Peyer's patch (tissue), 4 donors: Measurements from ENCODE around the gene PASK. TPM values are rescaled to one million over a fixed set of nuclear protein-coding genes. Genes with fewer than 3 reads are reported as not detected.

Experiments
- DNase-seq, 3 donors: peaks; one replicate each; pipeline ENCODE4 v3.0.0-alpha.2; 2017 to 2019
- H3K27ac ChIP-seq, 4 donors: fragments of 200-600 bp; sonication (generic); one replicate each; pipeline ENCODE4 v1.5.1; 2016 to 2019
- H3K27me3 ChIP-seq, 2 donors: fragments of 200-600 bp; sonication (generic); one replicate each; pipeline ENCODE4 v1.5.1; 2019
- H3K36me3 ChIP-seq, 3 donors: fragments of 200-600 bp; sonication (generic); one replicate each; pipeline ENCODE4 v1.5.1; 2016 to 2019
- H3K4me1 ChIP-seq, 4 donors: fragments of 200-600 bp; sonication (generic); one replicate each; pipeline ENCODE4 v1.5.1; 2016 to 2019
- H3K4me3 ChIP-seq, 4 donors: fragments of 200-600 bp; sonication (generic); 1 replicate in 3 of 4; 2 replicates in 1 of 4; pipeline ENCODE4 v1.5.1; 2016 to 2019; ENCODE audit warnings: mild to moderate bottlenecking in 1 of 4
- H3K9me3 ChIP-seq, 4 donors: fragments of 200-600 bp; sonication (generic); one replicate each; pipeline ENCODE4 v1.5.1; 2016 to 2019; ENCODE audit warnings: mild to moderate bottlenecking in 1 of 4
- CTCF ChIP-seq, 6 experiments: fragments of 450-650 bp in 4 of 6; fragments of 200-600 bp in 2 of 6; sonication (generic) in 1 of 6; IDR thresholded peaks; one replicate each; pipeline ENCODE4 v1.5.1; 2017 to 2019; ENCODE audit warnings: antibody characterized with exemption in 6 of 6, mild to moderate bottlenecking in 3 of 6, moderate library complexity in 1 of 6
- POLR2A ChIP-seq, 2 donors: fragments of 450-650 bp; IDR thresholded peaks; one replicate each; pipeline ENCODE4 v1.5.1; 2017; ENCODE audit warnings: antibody characterized with exemption in 2 of 2, mild to moderate bottlenecking in 2 of 2, moderate library complexity in 2 of 2
- total RNA-seq, 4 donors: library from RNA; depleted of rRNA; stranded (reverse); fragments of >200 nt; gene quantifications; one replicate each; pipeline ENCODE4 v1.1.0, GENCODE V29; 2016

PASK gene
- total RNA-seq, 4 donors from 2014 or later: 12.1 to 790 (median 26.7) TPM

- Histone ChIP-seq H3K4me3 (no peak overlapping the region), H3K4me1 (no peaks in the 10 kb centered on the region), H3K9me3 (no peaks in the 10 kb centered on the region), H3K27ac (no peak overlapping the region), H3K27me3 (no peaks in the 10 kb centered on the region), H3K36me3 (peaks cover 0 to 29% (median 0%) of the 10 kb centered on the region in 3 donors)
- TF ChIP-seq POLR2A (IDR thresholded peaks at IDR 0.05): no peak
- DNase-seq: no peak
Measured at GRCh38 chr2:241184901-241185300, 35.6 kb upstream of the PASK start.

GRCh38 chr2:241183221-241183620 is 33.9 kb upstream of the PASK start:
- no peaks in the 10 kb centered on the region for H3K4me1 ChIP-seq
- TF ChIP-seq CTCF (IDR thresholded peaks at IDR 0.05): no peak
- no peak for TF ChIP-seq POLR2A (IDR thresholded peaks at IDR 0.05)
- H3K27me3 ChIP-seq: no peaks in the 10 kb centered on the region
- DNase-seq: no peak
- H3K4me3 ChIP-seq: no peak overlapping the region
- H3K9me3 ChIP-seq: no peaks in the 10 kb centered on the region
- peaks cover 0 to 40% (median 0%) of the 10 kb centered on the region in 3 donors for H3K36me3 ChIP-seq
- H3K27ac ChIP-seq: no peak overlapping the region

GRCh38 chr2:241182531-241183133 is 33.4 kb upstream of the PASK start:
- no peaks in the 10 kb centered on the region for H3K9me3 ChIP-seq
- H3K4me3 ChIP-seq: no peak overlapping the region
- H3K27ac ChIP-seq: no peak overlapping the region
- H3K4me1 ChIP-seq: no peaks in the 10 kb centered on the region
- H3K36me3 ChIP-seq: peaks cover 0 to 45% (median 0%) of the 10 kb centered on the region in 3 donors
- H3K27me3 ChIP-seq: no peaks in the 10 kb centered on the region
- DNase-seq: no peak
- no peak for TF ChIP-seq CTCF (IDR thresholded peaks at IDR 0.05)
- TF ChIP-seq POLR2A (IDR thresholded peaks at IDR 0.05): no peak

GRCh38 chr2:241182126-241182525 is 32.9 kb upstream of the PASK start:
- TF ChIP-seq POLR2A (IDR thresholded peaks at IDR 0.05): no peak
- TF ChIP-seq CTCF (IDR thresholded peaks at IDR 0.05): no peak
- DNase-seq: no peak

GRCh38 chr2:241180495-241180894 is 31.2 kb upstream of the PASK start:
- Histone ChIP-seq H3K4me3 (no peak overlapping the region), H3K4me1 (no peaks in the 10 kb centered on the region), H3K27ac (no peak overlapping the region), H3K9me3 (no peaks in the 10 kb centered on the region), H3K36me3 (peaks cover 0 to 65% (median 0%) of the 10 kb centered on the region in 3 donors), H3K27me3 (no peaks in the 10 kb centered on the region)
- TF ChIP-seq CTCF (IDR thresholded peaks at IDR 0.05) (no peak), POLR2A (IDR thresholded peaks at IDR 0.05) (no peak)
- DNase-seq: no peak

More at GRCh38 chr2:241182126-241182525, 32.9 kb upstream of the PASK start:
- Histone ChIP-seq H3K9me3 (no peaks in the 10 kb centered on the region), H3K4me3 (no peak overlapping the region), H3K27ac (no peak overlapping the region), H3K4me1 (no peaks in the 10 kb centered on the region), H3K36me3 (peaks cover 0 to 48% (median 0%) of the 10 kb centered on the region in 3 donors), H3K27me3 (no peaks in the 10 kb centered on the region)

GRCh38 chr2:241179899-241180298 is 30.6 kb upstream of the PASK start:
- TF ChIP-seq CTCF (IDR thresholded peaks at IDR 0.05): no peak
- TF ChIP-seq POLR2A (IDR thresholded peaks at IDR 0.05): no peak
- Histone ChIP-seq H3K27ac (no peak overlapping the region), H3K4me1 (no peaks in the 10 kb centered on the region), H3K9me3 (no peaks in the 10 kb centered on the region), H3K27me3 (no peaks in the 10 kb centered on the region), H3K36me3 (peaks cover 0 to 71% (median 0%) of the 10 kb centered on the region in 3 donors), H3K4me3 (no peak overlapping the region)
- no peak for DNase-seq
